GM19372 (cell line): ENCODE data around the gene RNF152.

ENCODE experiments used
- ATAC-seq: cut with Tn5 transposase; IDR thresholded peaks from one replicate; pipeline ENCODE4 v1.9.1; 2021; ENCODE audit warnings: mild to moderate bottlenecking, low read depth, moderate library complexity; ENCODE audit not compliant: unreplicated experiment

Gene RNF152

GRCh38 chr18:61894751-61895524 is 2.1 kb upstream of the RNF152 start:
- ATAC-seq: no peak

- peak; percentile 78 for ATAC-seq
Observed at GRCh38 chr18:61893971-61894750, 1.4 kb upstream of the RNF152 start.

DNA sequence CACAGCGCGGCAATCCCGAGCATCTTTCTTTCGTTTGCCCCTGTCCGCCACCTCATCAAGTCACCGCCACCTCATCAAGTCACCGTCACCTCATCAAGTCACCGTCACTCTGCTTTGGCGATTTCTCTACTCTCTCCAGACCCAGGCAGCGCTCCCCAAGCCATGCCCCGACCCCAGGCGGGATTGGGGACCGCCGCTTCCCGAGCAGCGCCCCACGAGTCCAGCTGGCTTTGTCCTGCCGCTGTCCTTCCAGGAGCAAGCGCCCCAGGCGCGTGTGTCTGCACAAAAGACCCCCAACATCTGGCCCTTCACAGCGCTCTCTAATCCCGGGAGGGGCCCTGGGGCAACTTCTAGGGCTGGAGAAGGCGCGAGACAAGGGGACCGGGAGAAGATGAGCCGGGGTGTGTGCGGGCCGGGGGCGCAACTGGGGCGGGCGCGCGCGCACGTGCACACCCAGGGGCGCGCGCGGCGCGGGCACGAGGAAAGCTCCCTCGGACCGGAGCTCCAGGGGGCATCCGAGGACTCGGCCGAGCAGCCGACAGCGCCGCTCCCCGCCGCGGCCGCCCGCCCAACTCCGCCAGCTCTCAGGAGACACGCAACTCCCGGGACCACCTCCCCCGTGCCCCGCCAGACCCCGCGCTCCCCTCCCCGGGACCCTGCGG is 633 bp upstream of the RNF152 start:
- peak; percentile 30 for ATAC-seq

DNA sequence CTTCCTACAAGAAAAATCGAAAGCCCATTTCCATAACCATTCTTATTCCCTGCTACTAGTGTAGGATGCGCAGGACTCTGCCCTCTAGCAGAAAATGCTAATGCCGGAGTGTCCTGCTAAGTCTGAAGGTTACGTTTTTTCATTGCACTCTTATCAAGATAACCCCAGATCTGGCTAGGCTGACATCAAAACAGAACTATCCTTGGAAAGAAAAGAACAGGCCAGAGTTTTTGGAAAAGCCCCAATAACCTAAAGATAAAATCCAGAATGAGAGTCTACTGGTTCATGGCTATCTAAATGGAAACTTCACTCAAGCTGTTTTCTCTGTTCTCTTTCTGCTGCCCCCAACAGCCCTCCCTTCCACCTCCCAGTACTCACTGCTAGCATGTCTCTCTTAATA is 913 bp downstream of the RNF152 start:
- no peak for ATAC-seq

GRCh38 chr18:61891271-61891670 is 1.5 kb downstream of the RNF152 start:
- no peak for ATAC-seq

DNA sequence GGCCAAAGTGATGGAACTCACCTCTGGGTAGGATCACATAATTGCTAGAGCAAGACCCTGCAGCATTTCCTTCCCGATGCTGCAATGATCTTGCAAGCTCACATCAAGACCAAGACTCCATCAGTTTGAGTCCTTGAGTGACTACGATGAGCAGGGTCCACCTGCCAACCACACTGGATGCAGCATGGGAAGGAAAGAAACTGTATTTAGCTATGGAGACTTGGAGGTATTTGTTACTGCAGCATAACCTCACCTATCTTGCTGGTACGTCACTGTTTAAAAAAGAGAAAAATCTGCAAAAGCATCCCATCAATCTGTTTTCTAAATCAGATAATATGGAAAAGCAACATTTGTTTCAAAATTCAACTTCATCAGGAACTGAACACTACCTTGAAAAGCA is 2.5 kb downstream of the RNF152 start:
- no peak for ATAC-seq

DNA sequence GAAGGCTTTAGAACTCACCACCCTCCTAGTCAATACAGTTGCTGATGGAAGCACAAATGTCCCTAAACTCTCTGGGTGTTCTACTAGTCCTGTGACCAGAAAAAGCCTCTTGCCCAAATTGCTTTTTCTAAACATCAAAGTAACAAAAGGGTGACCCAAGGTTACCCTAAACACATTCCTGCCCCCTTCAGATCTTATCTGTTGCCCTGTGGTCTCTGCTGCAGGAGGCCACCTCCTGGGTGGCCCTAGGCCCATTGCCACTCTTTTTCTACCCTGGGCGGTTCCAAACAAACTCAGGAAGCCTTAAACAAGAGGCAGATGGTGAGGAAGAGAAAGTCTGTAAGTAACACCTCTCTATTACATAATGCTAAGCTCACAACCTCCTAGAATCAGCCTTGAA is 3.3 kb downstream of the RNF152 start:
- no peak for ATAC-seq

GRCh38 chr18:61888622-61889021 is 4.2 kb downstream of the RNF152 start:
- ATAC-seq: no peak

GRCh38 chr18:61887838-61888237 is 5.0 kb downstream of the RNF152 start:
- ATAC-seq: no peak

GRCh38 chr18:61883547-61883946 is 9.3 kb downstream of the RNF152 start:
- no peak for ATAC-seq

DNA sequence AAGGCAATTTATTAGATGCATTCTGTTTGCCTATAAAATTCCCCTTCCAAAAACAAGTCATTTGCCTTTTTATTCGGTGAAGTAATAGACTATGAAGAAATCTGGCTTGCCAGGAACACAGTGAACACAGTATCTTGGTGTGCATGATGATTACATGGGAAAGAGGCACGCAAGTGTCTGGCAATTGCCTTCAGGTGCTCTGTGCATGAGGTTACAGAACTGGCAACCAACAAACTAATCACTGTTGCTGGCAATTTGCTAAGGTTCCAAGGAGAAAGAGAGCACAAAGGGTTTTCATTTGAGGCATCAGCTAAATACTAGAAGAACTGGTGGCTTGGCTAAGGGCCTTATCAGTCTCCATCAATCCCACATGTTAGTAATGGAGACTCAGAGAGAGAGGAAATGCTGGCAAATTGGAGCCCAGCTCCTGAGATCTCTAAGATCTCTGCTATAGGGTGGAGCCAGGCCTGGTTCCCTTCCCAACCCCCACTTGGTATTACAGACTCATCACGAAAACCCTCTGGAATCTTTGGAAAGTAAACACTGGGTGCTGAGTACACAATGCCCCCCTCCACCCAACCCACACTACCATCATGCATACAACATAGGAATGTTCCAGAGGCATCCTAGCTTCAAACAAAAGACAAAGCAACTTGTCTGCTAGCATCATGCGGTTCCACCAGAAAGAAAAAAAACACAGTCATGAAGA is 10.4 kb downstream of the RNF152 start:
- no peak for ATAC-seq

DNA sequence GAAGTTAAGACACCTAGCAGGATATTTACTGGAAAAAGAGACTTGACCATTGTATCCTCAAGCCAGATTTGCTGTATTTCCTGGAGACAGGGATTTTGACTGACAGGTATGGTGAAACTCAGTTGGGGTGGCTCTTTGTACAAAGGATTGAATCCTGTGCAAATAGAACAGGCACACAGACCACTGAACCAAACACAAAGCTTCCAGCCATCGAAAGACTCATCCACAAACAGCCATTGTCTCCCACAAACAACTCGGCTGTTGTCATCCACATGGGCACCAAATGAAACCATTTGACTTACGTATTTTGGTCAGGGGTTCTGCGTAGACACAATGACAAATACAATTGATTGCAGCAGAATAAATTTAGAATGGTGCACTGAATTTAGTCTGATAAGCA is 15.9 kb downstream of the RNF152 start:
- no peak for ATAC-seq

DNA sequence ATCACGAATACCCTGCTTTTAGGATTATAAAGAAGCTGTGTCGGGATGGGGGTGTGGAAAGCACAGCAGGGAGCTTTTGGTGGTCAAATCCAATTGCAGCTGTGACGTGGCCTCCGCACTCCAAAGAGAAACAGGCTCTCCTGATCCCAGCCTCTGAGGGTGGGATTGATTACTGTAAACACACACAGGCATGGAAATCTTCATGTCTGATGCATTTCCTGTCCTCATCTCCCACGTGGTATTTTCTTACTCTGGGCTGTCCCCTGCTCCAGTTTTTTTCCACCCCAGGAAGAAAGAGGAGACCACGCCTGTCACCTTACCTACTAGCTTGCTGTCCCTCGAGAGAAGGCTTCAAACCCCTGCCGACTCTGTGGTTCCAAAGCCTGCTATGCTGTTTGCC is 22.7 kb downstream of the RNF152 start:
- no peak for ATAC-seq

- no peak for ATAC-seq
Observed at GRCh38 chr18:61869636-61870035, 23.2 kb downstream of the RNF152 start.

DNA sequence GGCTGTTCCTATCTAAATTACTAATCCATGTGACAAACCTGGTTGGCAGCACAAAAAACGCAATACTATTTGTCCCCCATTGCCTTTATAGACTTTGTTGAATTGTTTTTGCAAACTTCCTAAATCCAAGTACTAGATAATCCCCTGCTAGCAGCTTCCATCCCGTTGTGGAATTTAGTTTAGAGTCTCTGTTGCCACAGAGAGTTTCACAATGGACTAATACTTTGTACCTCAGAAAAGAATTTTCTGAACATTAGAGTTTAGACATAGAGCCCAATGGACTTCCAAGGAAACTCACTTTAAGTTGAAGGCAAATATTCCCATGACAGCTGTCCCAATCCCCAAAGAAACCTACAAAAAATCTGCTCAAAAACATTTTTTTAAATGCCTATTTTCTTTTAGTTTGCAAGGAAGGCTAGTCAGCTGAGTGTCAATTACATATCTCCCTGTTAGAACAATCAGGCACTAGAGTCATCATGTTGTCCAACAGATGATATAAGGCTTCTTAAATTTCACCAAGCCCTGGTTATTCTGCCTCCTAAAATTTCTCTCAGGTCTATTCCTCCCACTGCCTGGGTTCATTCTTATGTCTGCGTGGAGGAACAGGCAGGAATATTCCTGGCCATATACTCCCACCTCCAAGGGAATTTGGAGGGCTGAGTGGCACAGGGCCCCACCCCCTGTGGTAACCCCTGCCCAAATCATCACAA is 27.2 kb downstream of the RNF152 start:
- no peak for ATAC-seq

DNA sequence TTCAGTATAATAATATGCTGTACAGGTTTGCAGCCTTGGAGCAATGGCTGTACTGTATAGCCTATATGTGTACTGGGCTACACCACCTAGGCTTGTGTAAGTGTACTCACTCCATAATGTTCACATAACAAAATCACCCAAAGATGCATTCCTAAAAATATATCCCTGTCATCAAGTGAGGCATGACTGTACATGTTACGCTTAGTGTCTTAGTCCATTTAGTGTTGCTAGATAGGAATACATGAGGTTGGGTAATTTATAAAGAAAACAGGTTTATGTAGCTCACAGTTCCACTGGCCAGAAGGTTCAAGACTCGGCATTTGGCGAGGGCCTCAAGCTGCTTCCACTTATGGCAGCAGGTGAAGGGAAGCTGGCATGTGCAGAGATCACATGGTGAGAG is 31.4 kb downstream of the RNF152 start:
- no peak for ATAC-seq

DNA sequence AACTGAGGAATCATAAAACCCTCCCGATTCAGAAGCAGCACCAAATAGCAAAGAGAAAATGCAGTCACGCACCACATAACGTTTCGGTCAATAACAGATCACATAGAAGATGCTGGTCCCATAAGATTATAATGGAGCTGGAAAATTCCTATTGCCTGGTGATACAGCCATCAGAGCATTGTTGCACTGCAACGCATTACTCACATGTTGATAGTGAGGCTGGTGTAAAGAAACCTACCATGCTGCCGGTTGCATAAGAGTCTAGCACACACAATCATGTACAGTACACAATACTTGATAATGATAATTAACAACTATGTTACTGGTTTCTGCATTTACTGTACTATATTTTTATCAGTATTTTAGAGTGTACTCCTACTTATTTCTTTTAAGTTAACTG is 32.5 kb downstream of the RNF152 start:
- no peak for ATAC-seq

DNA sequence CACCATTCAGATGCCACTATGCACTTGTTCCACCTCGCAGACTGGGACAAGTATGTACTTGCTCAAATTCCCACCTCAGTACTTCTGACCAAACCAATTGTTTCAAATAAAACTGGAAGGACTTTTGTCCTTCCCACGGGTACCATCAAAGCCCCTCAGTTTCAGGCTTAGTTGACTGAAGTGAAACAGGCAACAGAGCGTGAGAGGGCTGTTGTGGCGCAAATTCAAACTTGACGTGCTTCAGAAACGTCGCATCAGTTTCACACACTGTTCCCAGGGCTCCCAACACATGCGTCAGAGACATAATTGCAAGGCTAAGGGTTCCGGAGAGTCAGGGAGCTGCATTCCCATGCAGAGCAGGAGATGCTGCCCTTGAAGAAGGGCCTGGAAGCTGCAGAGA is 33.7 kb downstream of the RNF152 start:
- no peak for ATAC-seq

GRCh38 chr18:61856678-61857077 is 36.1 kb downstream of the RNF152 start:
- ATAC-seq: no peak
